ENCODE data around the gene TRABD2B.

The TRABD2B gene

DNA sequence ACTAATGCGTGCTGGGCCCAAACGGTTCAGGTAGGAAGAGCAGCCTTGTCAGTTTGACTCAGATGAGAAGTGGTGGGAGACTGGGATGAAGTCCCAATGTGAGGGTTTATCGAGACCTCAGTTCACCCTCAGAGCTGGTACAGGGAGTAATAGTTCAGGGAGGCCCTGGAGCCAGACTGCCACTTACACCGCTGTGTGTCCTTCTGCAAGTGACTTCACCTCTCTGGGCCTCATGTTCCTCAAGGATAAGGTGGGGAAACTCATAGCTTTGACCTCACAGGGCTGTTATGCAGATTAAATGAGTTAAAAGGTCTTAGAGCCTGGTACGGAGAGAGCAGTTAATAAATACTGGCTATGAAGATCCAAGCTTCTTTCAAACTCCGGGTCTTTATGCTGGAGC lies 219.9 kb downstream of the TRABD2B start:
- H3K4me3 ChIP-seq (ENCODE audit: low read length), result no peak overlapping the region
- H3K36me3 ChIP-seq (ENCODE audit: insufficient read depth, low read length), result no peaks in the 10 kb centered on the region
- H2AFZ ChIP-seq (ENCODE audit: low read depth, low read length), result no peak overlapping the region
- H3K4me1 ChIP-seq (ENCODE audit: insufficient read depth, low read length), result no peaks in the 10 kb centered on the region
- H3K9me3 ChIP-seq (ENCODE audit: low read length), result no peaks in the 10 kb centered on the region
- peaks cover 2% of the 10 kb centered on the region for H3K27me3 ChIP-seq (ENCODE audit: insufficient read depth, low read length)

- H3K36me3 ChIP-seq (ENCODE audit: insufficient read depth, low read length), result no peaks in the 10 kb centered on the region
- H3K4me1 ChIP-seq (ENCODE audit: insufficient read depth, low read length), result no peaks in the 10 kb centered on the region
- H3K27me3 ChIP-seq (ENCODE audit: insufficient read depth, low read length), result peaks cover 2% of the 10 kb centered on the region
These were observed 220.5 kb downstream of the TRABD2B start for GRCh38 chr1:47776667-47777131.

DNA sequence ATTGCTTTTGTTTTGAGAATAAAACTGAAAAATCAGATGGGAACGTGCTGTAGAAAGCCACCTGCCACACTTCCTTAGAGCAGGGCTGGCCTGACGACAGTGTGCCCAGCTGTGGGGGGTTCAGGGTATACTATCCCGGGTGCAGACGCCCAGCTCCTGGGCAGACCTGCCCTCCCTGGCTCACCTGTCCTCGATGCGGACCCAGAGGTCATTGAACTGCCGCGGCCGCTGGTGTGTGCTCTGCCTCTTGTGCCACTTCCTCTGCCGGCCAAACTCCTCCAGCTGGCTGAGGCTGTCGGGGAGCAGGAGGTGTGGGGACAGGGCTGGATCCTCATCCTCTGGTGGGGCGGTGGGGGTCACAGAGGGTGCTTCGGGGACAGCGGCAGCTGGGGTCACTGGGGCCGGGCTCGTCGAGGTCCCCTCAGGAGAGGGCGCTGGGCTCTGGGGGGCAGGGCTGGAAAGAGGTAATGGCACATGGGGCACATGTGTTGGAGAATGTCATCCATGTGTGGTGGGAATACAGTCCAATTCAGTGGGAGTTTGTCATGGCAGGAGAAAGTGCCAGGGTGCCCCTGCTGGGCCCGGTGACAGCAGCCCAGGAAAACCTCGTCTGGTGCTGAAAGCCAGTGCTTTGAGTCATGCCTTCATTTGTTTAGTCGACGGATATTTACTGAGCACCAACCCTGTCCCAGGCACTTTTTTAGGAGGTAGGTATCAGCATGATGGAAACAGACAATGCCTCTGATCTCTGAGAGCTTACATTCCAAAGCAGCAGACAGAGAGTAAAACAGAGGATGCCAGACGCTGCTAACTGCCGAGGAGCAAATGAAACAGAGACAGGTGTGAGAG lies 222.0 kb downstream of the TRABD2B start:
- no peak overlapping the region for H3K4me3 ChIP-seq (ENCODE audit: low read length)
- no peaks in the 10 kb centered on the region for H3K4me1 ChIP-seq (ENCODE audit: insufficient read depth, low read length)
- H3K27me3 ChIP-seq (ENCODE audit: insufficient read depth, low read length), result peaks cover 2% of the 10 kb centered on the region
- H3K36me3 ChIP-seq (ENCODE audit: insufficient read depth, low read length), result no peaks in the 10 kb centered on the region
- H2AFZ ChIP-seq (ENCODE audit: low read depth, low read length), result no peak overlapping the region
- H3K9me3 ChIP-seq (ENCODE audit: low read length), result no peaks in the 10 kb centered on the region

More at GRCh38 chr1:47776667-47777131, 220.5 kb downstream of the TRABD2B start:
- Histone ChIP-seq H3K4me3 (ENCODE audit: low read length) (no peak overlapping the region), H3K9me3 (ENCODE audit: low read length) (no peaks in the 10 kb centered on the region), H2AFZ (ENCODE audit: low read depth, low read length) (no peak overlapping the region)

GRCh38 chr1:47772960-47773682 lies 224.1 kb downstream of the TRABD2B start:
- no peak overlapping the region for H2AFZ ChIP-seq (ENCODE audit: low read depth, low read length)
- peaks cover 2% of the 10 kb centered on the region for H3K27me3 ChIP-seq (ENCODE audit: insufficient read depth, low read length)
- no peaks in the 10 kb centered on the region for H3K9me3 ChIP-seq (ENCODE audit: low read length)
- no peaks in the 10 kb centered on the region for H3K4me1 ChIP-seq (ENCODE audit: insufficient read depth, low read length)
- no peaks in the 10 kb centered on the region for H3K36me3 ChIP-seq (ENCODE audit: insufficient read depth, low read length)
- no peak overlapping the region for H3K4me3 ChIP-seq (ENCODE audit: low read length)

DNA sequence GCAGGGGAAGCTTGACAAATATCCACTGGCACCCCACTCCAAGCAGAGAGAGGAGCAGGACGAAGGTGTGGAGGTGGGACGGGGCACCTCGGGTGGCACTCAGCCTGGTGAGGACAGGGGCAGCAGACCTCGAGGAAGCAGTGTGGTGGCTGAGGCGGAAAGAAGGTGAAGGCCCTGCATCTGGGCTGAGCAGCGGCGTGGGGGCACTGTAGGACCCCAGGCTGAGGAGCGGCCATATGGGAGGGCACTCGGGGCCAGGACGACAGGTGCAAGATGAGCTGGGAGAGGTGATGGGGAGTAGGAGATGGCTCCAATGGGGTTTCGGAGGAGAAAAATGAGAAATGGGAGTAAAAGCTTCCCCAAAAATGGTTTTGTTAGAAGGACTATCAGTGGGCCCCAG lies 224.9 kb downstream of the TRABD2B start:
- H3K4me3 ChIP-seq (ENCODE audit: low read length), result no peak overlapping the region
- H3K9me3 ChIP-seq (ENCODE audit: low read length), result no peaks in the 10 kb centered on the region
- H3K4me1 ChIP-seq (ENCODE audit: insufficient read depth, low read length), result no peaks in the 10 kb centered on the region
- H3K27me3 ChIP-seq (ENCODE audit: insufficient read depth, low read length), result peaks cover 2% of the 10 kb centered on the region
- no peaks in the 10 kb centered on the region for H3K36me3 ChIP-seq (ENCODE audit: insufficient read depth, low read length)
- no peak overlapping the region for H2AFZ ChIP-seq (ENCODE audit: low read depth, low read length)

DNA sequence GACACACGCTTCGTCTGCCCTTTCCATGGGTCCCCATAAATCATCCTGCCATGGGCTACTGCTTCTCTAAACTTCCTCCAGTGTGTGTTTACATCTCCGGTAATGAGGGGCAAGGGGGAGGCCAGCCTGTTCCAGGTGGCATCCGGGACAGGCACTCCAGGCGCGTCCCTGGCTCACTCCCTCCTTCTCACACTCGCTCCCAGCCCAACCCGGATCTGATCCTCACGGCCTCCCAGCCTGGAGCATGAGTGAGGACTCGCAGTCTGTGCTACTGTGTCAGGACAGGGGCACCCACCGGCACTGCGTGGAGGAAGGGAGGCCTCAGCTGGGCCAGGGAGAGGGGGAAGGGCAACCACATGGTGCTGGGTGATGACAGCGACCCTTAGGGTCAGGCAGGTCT lies 225.4 kb downstream of the TRABD2B start:
- no peak overlapping the region for H2AFZ ChIP-seq (ENCODE audit: low read depth, low read length)
- no peaks in the 10 kb centered on the region for H3K9me3 ChIP-seq (ENCODE audit: low read length)
- no peaks in the 10 kb centered on the region for H3K4me1 ChIP-seq (ENCODE audit: insufficient read depth, low read length)
- no peak overlapping the region for H3K4me3 ChIP-seq (ENCODE audit: low read length)
- peaks cover 2% of the 10 kb centered on the region for H3K27me3 ChIP-seq (ENCODE audit: insufficient read depth, low read length)
- H3K36me3 ChIP-seq (ENCODE audit: insufficient read depth, low read length), result no peaks in the 10 kb centered on the region

DNA sequence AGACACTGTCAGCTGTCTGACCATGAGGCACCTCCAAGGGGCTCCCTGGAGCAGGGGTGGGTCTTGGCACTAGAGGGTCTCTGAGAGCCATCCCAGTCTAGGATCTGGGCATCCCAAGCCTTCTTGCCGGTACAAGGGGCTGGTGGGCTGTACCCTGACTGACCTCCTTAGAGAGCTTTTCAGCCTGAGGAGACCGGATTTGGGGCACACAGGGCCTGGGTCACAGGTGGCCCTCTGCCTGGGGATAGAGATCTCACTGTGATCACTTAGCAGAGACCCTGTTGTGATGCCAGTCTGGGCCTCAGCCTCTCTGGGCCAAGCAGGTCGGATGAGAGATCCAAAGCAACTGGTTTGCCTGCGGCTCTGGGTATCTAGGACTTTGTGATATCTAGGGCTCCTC lies 227.2 kb downstream of the TRABD2B start:
- Histone ChIP-seq H3K4me1 (ENCODE audit: insufficient read depth, low read length) (no peaks in the 10 kb centered on the region), H2AFZ (ENCODE audit: low read depth, low read length) (no peak overlapping the region), H3K4me3 (ENCODE audit: low read length) (no peak overlapping the region), H3K9me3 (ENCODE audit: low read length) (no peaks in the 10 kb centered on the region), H3K36me3 (ENCODE audit: insufficient read depth, low read length) (no peaks in the 10 kb centered on the region), H3K27me3 (ENCODE audit: insufficient read depth, low read length) (peaks cover 2% of the 10 kb centered on the region)

DNA sequence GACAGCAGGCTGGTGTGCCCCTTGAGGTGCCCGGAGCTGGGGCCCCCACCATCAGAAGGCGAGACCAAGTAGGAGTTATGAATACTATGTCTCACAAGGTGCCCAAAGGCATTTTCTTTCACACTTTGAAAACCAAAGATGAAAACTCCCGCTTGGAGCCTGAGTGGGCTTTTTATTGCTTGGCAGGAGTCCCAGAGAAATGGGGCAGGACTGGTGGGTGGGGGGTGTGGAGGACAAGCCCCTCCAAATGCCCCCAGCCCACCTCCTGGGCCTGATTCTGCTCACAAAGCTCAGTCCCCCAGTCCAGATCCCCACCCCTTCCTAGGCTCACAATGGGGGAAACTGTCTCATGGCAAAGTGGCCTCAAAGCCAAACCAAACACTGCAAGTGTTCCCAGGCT lies 227.9 kb downstream of the TRABD2B start:
- Histone ChIP-seq H3K27me3 (ENCODE audit: insufficient read depth, low read length) (peaks cover 2% of the 10 kb centered on the region), H2AFZ (ENCODE audit: low read depth, low read length) (no peak overlapping the region), H3K4me1 (ENCODE audit: insufficient read depth, low read length) (no peaks in the 10 kb centered on the region), H3K36me3 (ENCODE audit: insufficient read depth, low read length) (no peaks in the 10 kb centered on the region), H3K9me3 (ENCODE audit: low read length) (no peaks in the 10 kb centered on the region), H3K4me3 (ENCODE audit: low read length) (no peak overlapping the region)

DNA sequence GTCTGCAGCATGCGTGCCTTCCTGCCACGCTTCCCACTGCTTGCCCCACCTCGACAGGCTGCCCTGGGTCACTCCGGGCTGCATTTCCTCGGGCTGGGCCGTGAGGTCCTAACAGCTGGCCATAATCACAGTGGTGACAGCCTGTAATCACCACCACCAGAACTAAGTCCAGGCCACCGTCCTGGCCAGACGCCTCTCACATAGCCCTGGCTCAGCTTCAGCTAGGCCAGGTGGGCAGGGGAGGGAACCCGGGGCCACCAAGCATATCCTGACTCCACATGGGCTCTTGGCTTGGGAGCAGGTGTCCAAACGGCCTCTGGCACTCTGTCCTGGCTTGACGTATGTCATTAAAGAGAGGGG lies 229.5 kb downstream of the TRABD2B start:
- Histone ChIP-seq H2AFZ (ENCODE audit: low read depth, low read length) (no peak overlapping the region), H3K9me3 (ENCODE audit: low read length) (no peaks in the 10 kb centered on the region), H3K27me3 (ENCODE audit: insufficient read depth, low read length) (no peaks in the 10 kb centered on the region), H3K4me1 (ENCODE audit: insufficient read depth, low read length) (no peaks in the 10 kb centered on the region), H3K36me3 (ENCODE audit: insufficient read depth, low read length) (no peaks in the 10 kb centered on the region), H3K4me3 (ENCODE audit: low read length) (no peak overlapping the region)

- no peak overlapping the region for H3K4me3 ChIP-seq (ENCODE audit: low read length)
- no peaks in the 10 kb centered on the region for H3K4me1 ChIP-seq (ENCODE audit: insufficient read depth, low read length)
- H3K27me3 ChIP-seq (ENCODE audit: insufficient read depth, low read length), result no peaks in the 10 kb centered on the region
- no peaks in the 10 kb centered on the region for H3K36me3 ChIP-seq (ENCODE audit: insufficient read depth, low read length)
- H3K9me3 ChIP-seq (ENCODE audit: low read length), result no peaks in the 10 kb centered on the region
- no peak overlapping the region for H2AFZ ChIP-seq (ENCODE audit: low read depth, low read length)
These were observed 230.1 kb downstream of the TRABD2B start for GRCh38 chr1:47766832-47767740.

DNA sequence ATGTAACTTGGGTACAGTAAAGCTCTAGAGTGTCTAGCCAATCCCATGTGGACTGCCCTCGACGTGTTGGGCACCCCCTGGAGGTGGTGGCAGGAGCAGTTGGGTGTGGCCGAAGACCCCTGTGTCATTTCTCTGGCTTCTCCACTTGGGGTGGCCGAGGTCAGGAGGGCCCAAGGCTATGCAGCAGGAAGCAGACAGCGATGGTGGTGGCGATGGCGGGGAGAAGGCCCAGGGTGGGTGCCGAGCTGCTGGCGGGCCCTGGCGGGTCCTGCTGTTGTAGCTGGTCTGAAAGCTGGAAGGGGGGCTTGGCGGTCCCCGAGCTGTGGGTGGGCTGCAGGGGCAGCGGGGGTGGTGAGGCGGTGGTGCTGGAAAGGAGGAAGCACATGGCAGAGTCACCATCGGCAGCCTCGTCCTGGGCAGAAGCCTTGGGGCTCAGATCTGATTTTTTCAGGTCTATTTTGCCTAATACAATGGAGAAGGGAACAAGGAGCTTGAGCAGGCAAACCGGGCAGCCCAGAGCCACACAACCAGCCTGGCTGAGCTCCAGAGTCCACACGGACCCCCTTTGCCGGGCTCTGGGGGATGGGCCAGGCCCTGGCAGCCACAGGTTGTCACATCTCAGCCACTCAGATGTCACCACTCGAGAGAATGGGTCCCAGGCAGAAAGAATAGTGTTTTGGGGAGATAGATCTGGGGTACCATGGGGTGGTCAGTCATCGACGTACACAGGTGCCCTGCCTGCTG lies 231.3 kb downstream of the TRABD2B start:
- Histone ChIP-seq H3K4me1 (ENCODE audit: insufficient read depth, low read length) (no peaks in the 10 kb centered on the region), H3K27me3 (ENCODE audit: insufficient read depth, low read length) (no peaks in the 10 kb centered on the region), H3K9me3 (ENCODE audit: low read length) (no peaks in the 10 kb centered on the region), H3K4me3 (ENCODE audit: low read length) (no peak overlapping the region), H2AFZ (ENCODE audit: low read depth, low read length) (no peak overlapping the region), H3K36me3 (ENCODE audit: insufficient read depth, low read length) (no peaks in the 10 kb centered on the region)

GRCh38 chr1:47765236-47765635 lies 231.9 kb downstream of the TRABD2B start:
- H3K4me3 ChIP-seq (ENCODE audit: low read length), result no peak overlapping the region
- no peaks in the 10 kb centered on the region for H3K36me3 ChIP-seq (ENCODE audit: insufficient read depth, low read length)
- H3K9me3 ChIP-seq (ENCODE audit: low read length), result no peaks in the 10 kb centered on the region
- H2AFZ ChIP-seq (ENCODE audit: low read depth, low read length), result no peak overlapping the region
- H3K4me1 ChIP-seq (ENCODE audit: insufficient read depth, low read length), result no peaks in the 10 kb centered on the region
- no peaks in the 10 kb centered on the region for H3K27me3 ChIP-seq (ENCODE audit: insufficient read depth, low read length)
